Measurements from ENCODE around the gene VRK3. TPM values are rescaled to one million over a fixed set of nuclear protein-coding genes. Genes with fewer than 3 reads are reported as not detected.
"Not testable (repeated sequence)": the region's sequence is repeated elsewhere in the genome, so short reads cannot be mapped to it uniquely, and the experiment has no call there.

Gene VRK3, protein sequence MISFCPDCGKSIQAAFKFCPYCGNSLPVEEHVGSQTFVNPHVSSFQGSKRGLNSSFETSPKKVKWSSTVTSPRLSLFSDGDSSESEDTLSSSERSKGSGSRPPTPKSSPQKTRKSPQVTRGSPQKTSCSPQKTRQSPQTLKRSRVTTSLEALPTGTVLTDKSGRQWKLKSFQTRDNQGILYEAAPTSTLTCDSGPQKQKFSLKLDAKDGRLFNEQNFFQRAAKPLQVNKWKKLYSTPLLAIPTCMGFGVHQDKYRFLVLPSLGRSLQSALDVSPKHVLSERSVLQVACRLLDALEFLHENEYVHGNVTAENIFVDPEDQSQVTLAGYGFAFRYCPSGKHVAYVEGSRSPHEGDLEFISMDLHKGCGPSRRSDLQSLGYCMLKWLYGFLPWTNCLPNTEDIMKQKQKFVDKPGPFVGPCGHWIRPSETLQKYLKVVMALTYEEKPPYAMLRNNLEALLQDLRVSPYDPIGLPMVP
- 44.4 and 47.5 TPM in 2 replicates for total RNA-seq (2021)
- percentile 62 among the genes with signal in this experiment for Bru-seq, nascent RNA
- percentile 62 among the genes with signal in this experiment for BruChase-seq, experiment 1, labeled RNA remaining after a 2-hour chase
- percentile 64 among the genes with signal in this experiment for BruChase-seq, experiment 2, labeled RNA remaining after a 6-hour chase
- long read RNA-seq, transcript VRK3-217 (15 exons, 2,126 nt): major isoform, 28 of 86 reads
- long read RNA-seq, partial matches to known transcripts: 11 of 86 reads
- long read RNA-seq, other reads (novel, unspliced or antisense): 38 of 86 reads

DNA sequence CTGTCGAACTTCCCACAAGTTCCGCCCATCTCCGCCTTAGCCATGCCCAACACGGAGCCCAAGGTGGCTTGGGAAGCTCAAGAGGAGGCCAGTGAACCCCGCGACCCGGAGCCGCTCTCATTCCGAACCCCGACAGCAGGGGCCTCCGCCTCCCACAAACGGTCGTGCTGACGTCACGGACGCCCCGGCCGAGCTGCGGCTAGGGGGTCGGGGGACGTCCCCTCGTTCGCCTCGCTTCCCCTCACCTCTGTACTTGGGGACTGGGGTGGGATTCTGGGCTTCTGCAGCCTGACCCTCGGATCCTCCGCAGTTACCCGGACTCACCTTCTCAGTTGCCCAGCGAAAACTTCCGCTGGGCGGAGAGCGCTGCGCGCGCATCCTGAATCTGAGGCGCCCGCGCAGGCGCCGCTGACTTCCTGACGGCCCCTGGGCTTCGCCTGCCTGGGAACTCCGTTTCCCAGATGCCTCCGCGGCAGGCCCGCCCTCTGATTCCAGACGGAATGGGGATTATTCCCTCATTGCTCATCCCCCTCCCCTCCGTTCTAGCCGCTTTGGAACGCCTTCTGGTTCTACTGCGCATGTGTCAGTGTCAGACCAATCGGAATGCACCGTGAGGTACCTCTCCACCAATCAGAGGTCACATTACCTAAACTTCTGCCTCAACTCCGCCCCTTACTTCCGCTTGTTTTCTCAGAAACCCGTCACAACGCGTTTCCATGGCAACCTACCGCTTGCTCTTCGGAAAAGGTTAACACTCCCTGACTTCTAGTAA, at the start of gene VRK3:
TSS of gene VRK3 (minus strand) at position 351 of the 772 bp plus-strand sequence. CDS start 9,210 bp downstream, outside the sequence.
- no TSS peak for BruUV-seq (replicated peaks)
- ChIA-PET CTCF (no interaction called here), POLR2A (ENCODE audit: low non-redundant PET) (no interaction called here)

GRCh38 chr19:50068382-50068781, 43.2 kb upstream of the VRK3 start:
- CTCF ChIA-PET; H3K4me1 ChIP-seq (ENCODE audit: insufficient read depth, low read length, poor library complexity, severe bottlenecking): not testable (repeated sequence)

More for the DNA sequence above, at the start of gene VRK3:
- DNase-seq (ENCODE audit: low spot score): peak; percentile 100
- Histone ChIP-seq H3K27ac (ENCODE audit: low read depth, low read length, poor library complexity, severe bottlenecking) (peak within 1 kb of the TSS; percentile 79), H3K4me1 (ENCODE audit: insufficient read depth, low read length, poor library complexity, severe bottlenecking) (no peaks in the 10 kb centered on the region), H3K36me3 (ENCODE audit: insufficient read depth, low read length, poor library complexity, severe bottlenecking) (no peaks in the 10 kb centered on the region), H3K27me3 (replicated peaks; ENCODE audit: insufficient read depth, low read depth, low read length, poor library complexity) (no peaks in the 10 kb centered on the region), H3K4me3 (ENCODE audit: low read depth, low read length, poor library complexity, severe bottlenecking) (peak within 1 kb of the TSS; percentile 79), H3K9me3 (ENCODE audit: low read depth, low read length, poor library complexity, severe bottlenecking) (no peaks in the 10 kb centered on the region)
- TF ChIP-seq, protein P1, sequence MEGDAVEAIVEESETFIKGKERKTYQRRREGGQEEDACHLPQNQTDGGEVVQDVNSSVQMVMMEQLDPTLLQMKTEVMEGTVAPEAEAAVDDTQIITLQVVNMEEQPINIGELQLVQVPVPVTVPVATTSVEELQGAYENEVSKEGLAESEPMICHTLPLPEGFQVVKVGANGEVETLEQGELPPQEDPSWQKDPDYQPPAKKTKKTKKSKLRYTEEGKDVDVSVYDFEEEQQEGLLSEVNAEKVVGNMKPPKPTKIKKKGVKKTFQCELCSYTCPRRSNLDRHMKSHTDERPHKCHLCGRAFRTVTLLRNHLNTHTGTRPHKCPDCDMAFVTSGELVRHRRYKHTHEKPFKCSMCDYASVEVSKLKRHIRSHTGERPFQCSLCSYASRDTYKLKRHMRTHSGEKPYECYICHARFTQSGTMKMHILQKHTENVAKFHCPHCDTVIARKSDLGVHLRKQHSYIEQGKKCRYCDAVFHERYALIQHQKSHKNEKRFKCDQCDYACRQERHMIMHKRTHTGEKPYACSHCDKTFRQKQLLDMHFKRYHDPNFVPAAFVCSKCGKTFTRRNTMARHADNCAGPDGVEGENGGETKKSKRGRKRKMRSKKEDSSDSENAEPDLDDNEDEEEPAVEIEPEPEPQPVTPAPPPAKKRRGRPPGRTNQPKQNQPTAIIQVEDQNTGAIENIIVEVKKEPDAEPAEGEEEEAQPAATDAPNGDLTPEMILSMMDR (conservative IDR thresholded peaks at IDR 0.05; ENCODE audit: low read depth, low read length): no peak
- no peak for TF ChIP-seq EZH2 (IDR thresholded peaks at IDR 0.05; ENCODE audit: borderline replicate concordance, low read depth, low read length, poor library complexity, severe bottlenecking)
- intact Hi-C loops (cut with micrococcal nuclease; ENCODE audit: unreplicated experiment): no loop called here

GRCh38 chr19:50067575-50067974, 42.4 kb upstream of the VRK3 start:
- Histone ChIP-seq H3K4me1 (ENCODE audit: insufficient read depth, low read length, poor library complexity, severe bottlenecking) (no peaks in the 10 kb centered on the region), H3K9me3 (ENCODE audit: low read depth, low read length, poor library complexity, severe bottlenecking) (no peaks in the 10 kb centered on the region), H3K36me3 (ENCODE audit: insufficient read depth, low read length, poor library complexity, severe bottlenecking) (no peaks in the 10 kb centered on the region), H3K27ac (ENCODE audit: low read depth, low read length, poor library complexity, severe bottlenecking) (no peak overlapping the region), H3K27me3 (replicated peaks; ENCODE audit: insufficient read depth, low read depth, low read length, poor library complexity) (no peaks in the 10 kb centered on the region), H3K4me3 (ENCODE audit: low read depth, low read length, poor library complexity, severe bottlenecking) (no peak overlapping the region)
- no peak for TF ChIP-seq EZH2 (IDR thresholded peaks at IDR 0.05; ENCODE audit: borderline replicate concordance, low read depth, low read length, poor library complexity, severe bottlenecking)
- TF ChIP-seq, protein P1 (conservative IDR thresholded peaks at IDR 0.05; ENCODE audit: low read depth, low read length): no peak
- BruUV-seq (replicated peaks): no TSS peak
- ChIA-PET POLR2A (ENCODE audit: low non-redundant PET) (no interaction called here), CTCF (no interaction called here)
- intact Hi-C loops (cut with micrococcal nuclease; ENCODE audit: unreplicated experiment): no loop called here
- no peak for DNase-seq (ENCODE audit: low spot score)

More at GRCh38 chr19:50068382-50068781, 43.2 kb upstream of the VRK3 start:
- H3K27me3 ChIP-seq (replicated peaks; ENCODE audit: insufficient read depth, low read depth, low read length, poor library complexity); H3K36me3 ChIP-seq (ENCODE audit: insufficient read depth, low read length, poor library complexity, severe bottlenecking); BruUV-seq (replicated peaks); H3K27ac ChIP-seq (ENCODE audit: low read depth, low read length, poor library complexity, severe bottlenecking); intact Hi-C loops (cut with micrococcal nuclease; ENCODE audit: unreplicated experiment); POLR2A ChIA-PET (ENCODE audit: low non-redundant PET); DNase-seq (ENCODE audit: low spot score); H3K4me3 ChIP-seq (ENCODE audit: low read depth, low read length, poor library complexity, severe bottlenecking); H3K9me3 ChIP-seq (ENCODE audit: low read depth, low read length, poor library complexity, severe bottlenecking): not testable (repeated sequence)

All from A673 (cell line).